Kidney capillary endothelial cell (primary cell): ENCODE measurements around the gene FAM13A.
"Not testable (repeated sequence)": the region's sequence is repeated elsewhere in the genome, so short reads cannot be mapped to it uniquely, and the experiment has no call there.

Experiments used
- DNase-seq: peaks from one replicate; pipeline ENCODE4 v3.0.0-alpha.2; 2018; ENCODE audit warnings: low spot score

The FAM13A gene

GRCh38 chr4:89042055-89042454 lies 14.9 kb downstream of the FAM13A start:
- DNase-seq = no peak

- DNase-seq = no peak
Observed at GRCh38 chr4:89039730-89040338, 17.2 kb downstream of the FAM13A start.

- DNase-seq = no peak
Observed at GRCh38 chr4:89036535-89036934, 20.4 kb downstream of the FAM13A start.

GRCh38 chr4:89031272-89031671 lies 25.7 kb downstream of the FAM13A start:
- no peak for DNase-seq

- no peak for DNase-seq
Observed at GRCh38 chr4:89029591-89029990, 27.4 kb downstream of the FAM13A start.

GRCh38 chr4:89026542-89026941 lies 30.4 kb downstream of the FAM13A start:
- no peak for DNase-seq

GRCh38 chr4:89024051-89024675 lies 32.8 kb downstream of the FAM13A start:
- peak; percentile 69 for DNase-seq

- no peak for DNase-seq
Observed at GRCh38 chr4:89023140-89023539, 33.8 kb downstream of the FAM13A start.

- no peak for DNase-seq
Observed at GRCh38 chr4:89022426-89023128, 34.4 kb downstream of the FAM13A start.

- no peak for DNase-seq
Observed at GRCh38 chr4:89021684-89022083, 35.3 kb downstream of the FAM13A start.

GRCh38 chr4:89021062-89021461 lies 35.9 kb downstream of the FAM13A start:
- no peak for DNase-seq

GRCh38 chr4:89014897-89015296 lies 42.1 kb downstream of the FAM13A start:
- not testable (repeated sequence) for DNase-seq

GRCh38 chr4:89009761-89010369 lies 47.1 kb downstream of the FAM13A start:
- no peak for DNase-seq

- DNase-seq = no peak
Observed at GRCh38 chr4:89009115-89009514, 47.9 kb downstream of the FAM13A start.

GRCh38 chr4:89008166-89008565 lies 48.8 kb downstream of the FAM13A start:
- DNase-seq = no peak

GRCh38 chr4:89007338-89007939 lies 49.5 kb downstream of the FAM13A start:
- DNase-seq = no peak

- no peak for DNase-seq
Observed at GRCh38 chr4:89006307-89006706, 50.7 kb downstream of the FAM13A start.

GRCh38 chr4:89005066-89005465 lies 51.9 kb downstream of the FAM13A start:
- not testable (repeated sequence) for DNase-seq

- DNase-seq = no peak
Observed at GRCh38 chr4:89001647-89002445, 55.1 kb downstream of the FAM13A start.

GRCh38 chr4:89000844-89001360 lies 56.1 kb downstream of the FAM13A start:
- DNase-seq = peak; percentile 84

- DNase-seq = no peak
Observed at GRCh38 chr4:89000382-89000781, 56.6 kb downstream of the FAM13A start.
